ENCODE data around the gene THSD8.

THSD8 gene

DNA sequence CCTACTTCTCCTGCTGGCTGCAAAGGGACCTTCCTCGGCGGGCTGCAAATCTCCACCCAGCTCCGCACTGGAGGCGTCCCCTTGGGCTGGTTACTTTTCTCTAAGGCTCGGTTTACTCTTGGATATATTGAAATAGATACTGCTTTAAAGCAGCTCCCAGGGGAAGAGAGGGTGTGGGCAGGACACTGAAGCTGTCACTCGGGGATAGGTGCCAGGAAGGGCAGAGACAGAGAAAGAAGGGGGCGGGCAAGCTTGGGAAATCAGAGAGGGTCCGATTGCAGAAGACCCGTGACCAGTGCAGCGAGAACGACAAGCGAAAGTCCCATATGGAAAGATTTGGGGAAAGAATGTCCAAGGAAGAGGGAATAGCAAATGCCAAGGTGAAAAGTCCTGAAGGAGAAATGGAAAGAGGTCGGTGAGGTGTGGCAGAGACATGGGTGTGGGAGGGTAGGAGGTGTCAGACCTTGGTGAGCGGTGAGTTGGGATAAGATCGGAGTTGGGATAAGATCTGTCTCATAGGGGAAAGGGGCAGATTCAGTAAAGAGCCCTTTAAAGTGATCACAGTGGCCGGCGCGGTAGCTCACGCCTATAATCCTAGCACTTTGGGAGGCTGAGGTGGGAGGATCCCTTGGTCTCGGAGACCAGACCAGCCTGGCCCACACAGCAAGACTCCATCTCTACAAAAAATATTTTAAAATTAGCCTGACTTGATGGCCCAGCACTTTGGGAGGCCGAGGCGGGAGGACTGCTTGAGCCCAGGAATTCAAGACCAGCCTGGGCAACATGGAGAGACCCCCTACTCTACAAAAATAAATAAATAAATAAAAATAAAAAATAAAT lies 618 bp downstream of the THSD8 start (continued):
- TF ChIP-seq, protein P1, sequence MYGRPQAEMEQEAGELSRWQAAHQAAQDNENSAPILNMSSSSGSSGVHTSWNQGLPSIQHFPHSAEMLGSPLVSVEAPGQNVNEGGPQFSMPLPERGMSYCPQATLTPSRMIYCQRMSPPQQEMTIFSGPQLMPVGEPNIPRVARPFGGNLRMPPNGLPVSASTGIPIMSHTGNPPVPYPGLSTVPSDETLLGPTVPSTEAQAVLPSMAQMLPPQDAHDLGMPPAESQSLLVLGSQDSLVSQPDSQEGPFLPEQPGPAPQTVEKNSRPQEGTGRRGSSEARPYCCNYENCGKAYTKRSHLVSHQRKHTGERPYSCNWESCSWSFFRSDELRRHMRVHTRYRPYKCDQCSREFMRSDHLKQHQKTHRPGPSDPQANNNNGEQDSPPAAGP (tag by site-specific recombination; IDR thresholded peaks at IDR 0.05), result no peak
- TF ChIP-seq ZNF776 (tag by site-specific recombination; IDR thresholded peaks at IDR 0.05; ENCODE audit: borderline replicate concordance) (no peak), ZNF785 (tag by site-specific recombination; IDR thresholded peaks at IDR 0.05) (no peak), EGR2 (tag by site-specific recombination; IDR thresholded peaks at IDR 0.05; ENCODE audit: low read depth) (peak; percentile 82), ZBTB44 (tag by site-specific recombination; IDR thresholded peaks at IDR 0.05) (no peak), SP3 (tag by site-specific recombination; IDR thresholded peaks at IDR 0.05) (peak; percentile 50; the same call in 1 of the 2 replicates), ZNF530 (tag by site-specific recombination; IDR thresholded peaks at IDR 0.05; ENCODE audit: low read depth) (no peak), KLF1 (tag by site-specific recombination; IDR thresholded peaks at IDR 0.05) (0 out of 2 replicates have a peak, but pooled peaks have one; percentile 54), ZBTB20 (tag by site-specific recombination; IDR thresholded peaks at IDR 0.05) (no peak), ZNF10 (tag by site-specific recombination; IDR thresholded peaks at IDR 0.05) (no peak), TSHZ1 (tag by site-specific recombination; IDR thresholded peaks at IDR 0.05; ENCODE audit: borderline replicate concordance) (no peak), ZSCAN23 (tag by site-specific recombination; IDR thresholded peaks at IDR 0.05) (no peak), ZNF202 (tag by site-specific recombination; IDR thresholded peaks at IDR 0.05; ENCODE audit: borderline replicate concordance) (no peak), KLF8 (tag by site-specific recombination; IDR thresholded peaks at IDR 0.05) (no peak), ZNF830 (tag by site-specific recombination; IDR thresholded peaks at IDR 0.05; ENCODE audit: low read depth) (no peak), ZXDB (tag by site-specific recombination; IDR thresholded peaks at IDR 0.05) (no peak), ZNF221 (tag by site-specific recombination; IDR thresholded peaks at IDR 0.05; ENCODE audit: borderline replicate concordance) (no peak), ZNF529 (tag by site-specific recombination; IDR thresholded peaks at IDR 0.05; ENCODE audit: insufficient replicate concordance) (no peak), IKZF3 (tag by site-specific recombination; IDR thresholded peaks at IDR 0.05) (peak; percentile 23; the same call in 1 of the 2 replicates), ZNF701 (tag by site-specific recombination; IDR thresholded peaks at IDR 0.05) (no peak), ZNF76 (tag by site-specific recombination; IDR thresholded peaks at IDR 0.05; ENCODE audit: borderline replicate concordance, low read depth) (0 out of 2 replicates have a peak, but pooled peaks have one; percentile 9), ZNF398 (tag by site-specific recombination; IDR thresholded peaks at IDR 0.05) (no peak), ZNF549 (tag by site-specific recombination; IDR thresholded peaks at IDR 0.05) (no peak), BCL11A (tag by site-specific recombination; IDR thresholded peaks at IDR 0.05; ENCODE audit: low read depth) (no peak), ZNF664 (tag by site-specific recombination; IDR thresholded peaks at IDR 0.05) (no peak), ZNF121 (tag by site-specific recombination; IDR thresholded peaks at IDR 0.05) (peak; percentile 93)
- TF ChIP-seq, protein P2, sequence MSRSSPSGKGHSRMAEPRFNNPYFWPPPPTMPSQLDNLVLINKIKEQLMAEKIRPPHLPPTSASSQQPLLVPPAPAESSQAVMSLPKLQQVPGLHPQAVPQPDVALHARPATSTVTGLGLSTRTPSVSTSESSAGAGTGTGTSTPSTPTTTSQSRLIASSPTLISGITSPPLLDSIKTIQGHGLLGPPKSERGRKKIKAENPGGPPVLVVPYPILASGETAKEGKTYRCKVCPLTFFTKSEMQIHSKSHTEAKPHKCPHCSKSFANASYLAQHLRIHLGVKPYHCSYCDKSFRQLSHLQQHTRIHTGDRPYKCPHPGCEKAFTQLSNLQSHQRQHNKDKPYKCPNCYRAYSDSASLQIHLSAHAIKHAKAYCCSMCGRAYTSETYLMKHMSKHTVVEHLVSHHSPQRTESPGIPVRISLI (tag by site-specific recombination; IDR thresholded peaks at IDR 0.05), result no peak
- TF ChIP-seq, protein P3, sequence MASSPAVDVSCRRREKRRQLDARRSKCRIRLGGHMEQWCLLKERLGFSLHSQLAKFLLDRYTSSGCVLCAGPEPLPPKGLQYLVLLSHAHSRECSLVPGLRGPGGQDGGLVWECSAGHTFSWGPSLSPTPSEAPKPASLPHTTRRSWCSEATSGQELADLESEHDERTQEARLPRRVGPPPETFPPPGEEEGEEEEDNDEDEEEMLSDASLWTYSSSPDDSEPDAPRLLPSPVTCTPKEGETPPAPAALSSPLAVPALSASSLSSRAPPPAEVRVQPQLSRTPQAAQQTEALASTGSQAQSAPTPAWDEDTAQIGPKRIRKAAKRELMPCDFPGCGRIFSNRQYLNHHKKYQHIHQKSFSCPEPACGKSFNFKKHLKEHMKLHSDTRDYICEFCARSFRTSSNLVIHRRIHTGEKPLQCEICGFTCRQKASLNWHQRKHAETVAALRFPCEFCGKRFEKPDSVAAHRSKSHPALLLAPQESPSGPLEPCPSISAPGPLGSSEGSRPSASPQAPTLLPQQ (tag by site-specific recombination; IDR thresholded peaks at IDR 0.05), result no peak
